Hepatocyte (in vitro differentiated cells): ENCODE measurements around the gene DYSF. TPM values are rescaled to one million over a fixed set of nuclear protein-coding genes. Genes with fewer than 3 reads are reported as not detected.

Experiments used
- DNase-seq: peaks from one replicate; pipeline ENCODE4 v3.0.0-alpha.2; 2016; ENCODE audit warnings: low spot score
- H2AFZ ChIP-seq: fragments of 200-600 bp; sonication (generic); 2 replicates; pipeline ENCODE4 v1.6.0; 2016; ENCODE audit warnings: antibody characterized with exemption, mild to moderate bottlenecking
- H3K27ac ChIP-seq: fragments of 200-600 bp; sonication (generic); 2 replicates; pipeline ENCODE4 v1.5.1; 2016; ENCODE audit warnings: mild to moderate bottlenecking
- H3K27me3 ChIP-seq: fragments of 200-600 bp; sonication (generic); 2 replicates; pipeline ENCODE4 v1.6.1; 2016
- H3K36me3 ChIP-seq: fragments of 200-600 bp; sonication (generic); replicated peaks from 2 replicates; pipeline ENCODE4 v1.5.1; 2016; ENCODE audit warnings: low read depth; ENCODE audit not compliant: insufficient read depth
- H3K4me1 ChIP-seq: fragments of 200-600 bp; sonication (generic); 2 replicates; pipeline ENCODE4 v1.5.1; 2016; ENCODE audit warnings: mild to moderate bottlenecking, moderate library complexity; ENCODE audit not compliant: insufficient read depth
- H3K4me2 ChIP-seq: fragments of 200-600 bp; sonication (generic); 2 replicates; pipeline ENCODE4 v1.6.0; 2016
- H3K4me3 ChIP-seq: fragments of 200-600 bp; sonication (generic); 2 replicates; pipeline ENCODE4 v1.5.1; 2016; ENCODE audit warnings: mild to moderate bottlenecking
- H3K79me2 ChIP-seq: fragments of 200-600 bp; sonication (generic); 2 replicates; pipeline ENCODE4 v1.6.0; 2017; ENCODE audit warnings: mild to moderate bottlenecking
- H3K9me2 ChIP-seq: fragments of 200-600 bp; sonication (generic); replicated peaks from 2 replicates; pipeline ENCODE4 v1.6.0; 2017; ENCODE audit warnings: mild to moderate bottlenecking; ENCODE audit not compliant: insufficient read depth
- H3K9me3 ChIP-seq: fragments of 200-600 bp; sonication (generic); 2 replicates; pipeline ENCODE4 v1.5.1; 2016; ENCODE audit warnings: low read depth, mild to moderate bottlenecking
- H4K20me1 ChIP-seq: fragments of 200-600 bp; sonication (generic); 2 replicates; pipeline ENCODE4 v1.6.0; 2016; ENCODE audit warnings: mild to moderate bottlenecking; ENCODE audit not compliant: insufficient read depth, poor library complexity, severe bottlenecking
- EZH2 ChIP-seq: fragments of 200-600 bp; sonication (generic); IDR thresholded peaks from 2 replicates; pipeline ENCODE4 v1.6.1; 2016; ENCODE audit warnings: antibody characterized with exemption, mild to moderate bottlenecking, borderline replicate concordance
- EZH2phosphoT487 ChIP-seq: fragments of 200-600 bp; sonication (generic); IDR thresholded peaks from one replicate; pipeline ENCODE4 v1.6.1; 2018; ENCODE audit warnings: antibody characterized with exemption, mild to moderate bottlenecking, low read depth, moderate library complexity; ENCODE audit not compliant: unreplicated experiment, severe bottlenecking
- WGBS: methylation state at CpG from one replicate; pipeline ENCODE4 v1.1.6; 2016; ENCODE audit warnings: low lambda C conversion rate; ENCODE audit errors: missing lambda C conversion rate; 5-methylcytosine and 5-hydroxymethylcytosine counted together
- polyA plus RNA-seq: library from polyadenylated mRNA; unstranded; fragments of >200 nt; fragmentation: Nextera tagmentation; extraction: Ambion mirVana; gene quantifications from 2 replicates; pipeline ENCODE4 v1.2.1, GENCODE V29; 2016
- total RNA-seq: library from RNA; depleted of rRNA; stranded (reverse); fragments of >200 nt; gene quantifications from 2 replicates; pipeline ENCODE4 v1.2.3, GENCODE V29; 2014
- TF ChIP-seq, protein P1 (sequence below): fragments of 200-600 bp; sonication (generic); IDR thresholded peaks from 2 replicates; pipeline ENCODE4 v1.5.1; 2016; ENCODE audit warnings: antibody characterized with exemption, mild to moderate bottlenecking; ENCODE audit not compliant: poor library complexity

DYSF gene
- total and polyA plus RNA-seq, 2 experiments from 2014 or later = 0.25 to 0.90 TPM

DNA sequence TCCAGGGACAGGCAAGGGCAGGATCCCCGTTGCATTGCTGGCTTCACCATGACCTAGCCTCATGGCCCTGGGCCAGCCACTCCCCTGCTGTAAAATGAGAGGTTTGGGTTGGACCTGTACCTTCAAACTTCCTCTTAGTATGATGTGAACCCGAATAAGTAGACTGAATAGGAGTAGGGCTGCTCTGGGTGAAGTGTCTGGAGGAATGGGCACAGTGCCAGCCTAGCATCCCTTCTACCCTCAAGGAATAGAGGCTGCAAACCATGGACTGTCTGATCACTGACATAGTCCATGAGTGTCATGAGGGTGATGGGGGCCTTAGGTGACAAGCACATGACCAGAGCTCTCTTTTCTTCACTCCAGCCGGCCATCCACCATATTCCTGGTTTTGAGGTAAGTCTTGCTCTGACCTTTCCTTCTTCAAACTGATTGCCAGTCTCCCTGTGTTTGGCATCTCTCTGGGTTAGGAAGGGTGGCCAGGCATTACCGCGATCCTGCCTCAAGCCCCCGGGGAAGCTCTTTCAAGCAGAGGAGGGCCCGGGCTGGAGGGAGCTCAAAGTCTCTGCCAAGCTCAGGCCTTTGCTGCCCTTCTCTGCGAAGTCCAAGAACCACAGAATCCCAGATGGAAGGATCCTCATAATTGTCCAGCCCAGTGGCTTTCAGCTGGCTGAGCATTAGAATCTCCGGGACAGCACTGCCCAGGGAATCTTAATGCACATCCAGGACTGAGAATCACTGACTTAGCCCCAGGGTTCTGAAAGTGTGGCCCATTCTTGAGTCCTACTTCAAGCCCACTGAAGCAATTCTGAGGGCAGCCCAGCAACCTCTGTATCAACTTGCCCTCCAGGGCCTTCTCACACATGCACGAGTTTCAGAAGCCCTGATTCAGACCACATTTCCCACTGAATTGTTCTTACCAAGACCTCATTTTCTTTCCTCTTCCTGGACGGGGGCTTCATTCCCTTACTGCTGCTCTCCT is 148.1 kb downstream of the DYSF start:
- H4K20me1 ChIP-seq = no peaks in the 10 kb centered on the region
- no peaks in the 10 kb centered on the region for H3K9me3 ChIP-seq
- peaks cover 4% of the 10 kb centered on the region for H3K4me1 ChIP-seq
- DNase-seq = no peak
- H3K9me2 ChIP-seq = no peaks in the 10 kb centered on the region
- 93% methylated on average over 11 of the region's 11 CpGs for WGBS
- H3K27me3 ChIP-seq = peaks cover 5% of the 10 kb centered on the region
- no peak overlapping the region for H2AFZ ChIP-seq
- H3K4me2 ChIP-seq = no peak overlapping the region
- no peak overlapping the region for H3K4me3 ChIP-seq
- H3K36me3 ChIP-seq = no peaks in the 10 kb centered on the region
- H3K79me2 ChIP-seq = no peaks in the 10 kb centered on the region
- TF ChIP-seq, protein P1, sequence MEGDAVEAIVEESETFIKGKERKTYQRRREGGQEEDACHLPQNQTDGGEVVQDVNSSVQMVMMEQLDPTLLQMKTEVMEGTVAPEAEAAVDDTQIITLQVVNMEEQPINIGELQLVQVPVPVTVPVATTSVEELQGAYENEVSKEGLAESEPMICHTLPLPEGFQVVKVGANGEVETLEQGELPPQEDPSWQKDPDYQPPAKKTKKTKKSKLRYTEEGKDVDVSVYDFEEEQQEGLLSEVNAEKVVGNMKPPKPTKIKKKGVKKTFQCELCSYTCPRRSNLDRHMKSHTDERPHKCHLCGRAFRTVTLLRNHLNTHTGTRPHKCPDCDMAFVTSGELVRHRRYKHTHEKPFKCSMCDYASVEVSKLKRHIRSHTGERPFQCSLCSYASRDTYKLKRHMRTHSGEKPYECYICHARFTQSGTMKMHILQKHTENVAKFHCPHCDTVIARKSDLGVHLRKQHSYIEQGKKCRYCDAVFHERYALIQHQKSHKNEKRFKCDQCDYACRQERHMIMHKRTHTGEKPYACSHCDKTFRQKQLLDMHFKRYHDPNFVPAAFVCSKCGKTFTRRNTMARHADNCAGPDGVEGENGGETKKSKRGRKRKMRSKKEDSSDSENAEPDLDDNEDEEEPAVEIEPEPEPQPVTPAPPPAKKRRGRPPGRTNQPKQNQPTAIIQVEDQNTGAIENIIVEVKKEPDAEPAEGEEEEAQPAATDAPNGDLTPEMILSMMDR = no peak
- TF ChIP-seq EZH2phosphoT487 (no peak), EZH2 (no peak)
- no peak overlapping the region for H3K27ac ChIP-seq

DNA sequence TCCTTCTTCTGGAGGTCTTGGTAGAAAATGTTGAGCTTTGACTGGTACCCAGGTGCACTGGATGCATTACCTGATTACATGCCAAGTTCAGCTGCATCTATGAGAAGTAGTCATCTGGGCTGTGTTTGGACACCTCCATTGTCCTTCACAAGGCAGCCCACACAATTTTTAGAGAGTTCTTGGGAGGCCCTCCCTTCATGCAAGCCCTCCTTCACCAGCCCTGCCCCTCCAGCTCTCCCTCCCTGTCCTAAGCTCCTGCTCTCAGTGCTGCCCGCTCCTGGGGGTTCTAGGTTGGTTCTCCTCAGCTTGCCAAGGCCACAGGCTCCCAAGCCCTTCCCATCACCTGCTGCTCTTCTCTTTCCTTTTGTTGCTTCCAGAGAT is 148.7 kb downstream of the DYSF start:
- Histone ChIP-seq H3K4me3 (no peak overlapping the region), H3K4me2 (no peak overlapping the region), H4K20me1 (no peaks in the 10 kb centered on the region), H3K79me2 (no peaks in the 10 kb centered on the region), H3K36me3 (no peaks in the 10 kb centered on the region), H3K9me2 (no peaks in the 10 kb centered on the region), H3K9me3 (no peaks in the 10 kb centered on the region), H3K4me1 (no peaks in the 10 kb centered on the region), H2AFZ (no peak overlapping the region), H3K27ac (no peak overlapping the region), H3K27me3 (peaks cover 8% of the 10 kb centered on the region)
- TF ChIP-seq EZH2phosphoT487 = no peak
- no peak for TF ChIP-seq EZH2
- TF ChIP-seq, protein P1 = no peak
- no peak for DNase-seq
- WGBS = 63% methylated on average over 1 of the region's 1 CpG

DNA sequence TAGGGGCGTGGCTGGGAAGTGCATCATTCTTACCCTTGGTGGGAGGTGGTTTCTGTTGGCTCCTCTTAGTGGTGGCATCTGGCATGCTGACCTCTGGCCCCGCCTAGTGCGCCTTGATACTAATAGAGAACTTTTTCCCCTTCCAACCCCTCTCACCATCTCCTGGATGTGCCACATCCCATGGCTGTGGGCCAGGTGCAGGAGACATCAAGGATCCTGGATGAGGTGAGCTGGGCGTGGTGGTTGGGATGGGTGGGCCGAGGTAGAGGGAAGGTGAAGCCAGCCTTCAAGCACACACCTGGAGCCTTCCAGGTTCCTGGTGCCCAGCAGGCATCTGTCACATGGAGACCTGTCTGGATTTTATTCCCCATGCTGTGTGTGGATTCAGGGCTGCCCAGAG is 149.2 kb downstream of the DYSF start:
- 80% methylated on average over 5 of the region's 5 CpGs for WGBS
- TF ChIP-seq EZH2phosphoT487 = no peak
- TF ChIP-seq, protein P1 = no peak
- no peak for TF ChIP-seq EZH2
- no peak for DNase-seq
- no peaks in the 10 kb centered on the region for H3K36me3 ChIP-seq
- H3K27ac ChIP-seq = no peak overlapping the region
- H4K20me1 ChIP-seq = no peaks in the 10 kb centered on the region
- no peaks in the 10 kb centered on the region for H3K9me2 ChIP-seq
- H3K4me2 ChIP-seq = no peak overlapping the region
- no peak overlapping the region for H2AFZ ChIP-seq
- peaks cover 12% of the 10 kb centered on the region for H3K27me3 ChIP-seq
- H3K4me3 ChIP-seq = no peak overlapping the region
- H3K4me1 ChIP-seq = no peaks in the 10 kb centered on the region
- no peaks in the 10 kb centered on the region for H3K79me2 ChIP-seq
- H3K9me3 ChIP-seq = no peaks in the 10 kb centered on the region
